Peyer's patch (tissue), 4 donors: Measurements from ENCODE around the gene OLFML2A.

ENCODE experiments used
- CTCF ChIP-seq, 6 experiments: fragments of 450-650 bp in 4 of 6; fragments of 200-600 bp in 2 of 6; sonication (generic) in 1 of 6; IDR thresholded peaks; one replicate each; pipeline ENCODE4 v1.5.1; 2017 to 2019; ENCODE audit warnings: antibody characterized with exemption in 6 of 6, mild to moderate bottlenecking in 3 of 6, moderate library complexity in 1 of 6
- POLR2A ChIP-seq, 2 donors: fragments of 450-650 bp; IDR thresholded peaks; one replicate each; pipeline ENCODE4 v1.5.1; 2017; ENCODE audit warnings: antibody characterized with exemption in 2 of 2, mild to moderate bottlenecking in 2 of 2, moderate library complexity in 2 of 2

- TF ChIP-seq CTCF (IDR thresholded peaks at IDR 0.05) (no peak), POLR2A (IDR thresholded peaks at IDR 0.05) (no peak)
These were observed 25.5 kb downstream of the OLFML2A start for GRCh38 chr9:124802426-124802825.
